Left ventricle myocardium inferior (tissue), 1 donor: ENCODE data around the gene PLXNA2. TPM values are rescaled to one million over a fixed set of nuclear protein-coding genes. Genes with fewer than 3 reads are reported as not detected.

Experiments used
- DNase-seq: peaks from one replicate; pipeline ENCODE4 v3.0.0-alpha.2; 2020
- H3K27ac ChIP-seq: fragments of 200-600 bp; replicated peaks from 2 replicates; pipeline ENCODE4 v1.8.0; 2021
- H3K27me3 ChIP-seq: fragments of 200-600 bp; 2 replicates; pipeline ENCODE4 v1.8.0; 2021; ENCODE audit warnings: low read depth
- H3K36me3 ChIP-seq: fragments of 200-600 bp; 2 replicates; pipeline ENCODE4 v1.8.0; 2021
- H3K4me1 ChIP-seq: fragments of 200-600 bp; 2 replicates; pipeline ENCODE4 v1.8.0; 2021
- H3K4me3 ChIP-seq: fragments of 200-600 bp; 2 replicates; pipeline ENCODE4 v1.8.0; 2021; ENCODE audit warnings: mild to moderate bottlenecking, moderate library complexity
- H3K9me3 ChIP-seq: fragments of 200-600 bp; replicated peaks from 2 replicates; pipeline ENCODE4 v1.8.0; 2021
- CTCF ChIP-seq: fragments of 200-600 bp; IDR thresholded peaks from 2 replicates; pipeline ENCODE4 v1.8.0; 2021; ENCODE audit warnings: antibody characterized with exemption, mild to moderate bottlenecking, borderline replicate concordance
- intact Hi-C: fragments of 100-400 bp; cut with micrococcal nuclease; formaldehyde crosslinking; loops from one replicate; pipeline ENCODE4 v1.11.0; 2022
- total RNA-seq: library from RNA; stranded (reverse); fragmentation: NEBNext Ultra II Directional; extraction: Animal tissue kit (Norgen Biotek cat#: 25700); gene quantifications from one replicate; pipeline ENCODE4 v1.2.1, GENCODE V29; 2021
- donor health status: DM: no; HTN: yes; CAD: no; lungs with severe emphysema.

The PLXNA2 gene
- total RNA-seq, 1 donor from 2014 or later, result 29.1 TPM

- no peak for DNase-seq
- no peaks in the 10 kb centered on the region for H3K36me3 ChIP-seq
- H3K27ac ChIP-seq, result no peak overlapping the region
- H3K4me3 ChIP-seq, result no peak overlapping the region
- H3K4me1 ChIP-seq, result no peaks in the 10 kb centered on the region
- intact Hi-C loops, result no loop called here
- H3K9me3 ChIP-seq, result no peaks in the 10 kb centered on the region
- H3K27me3 ChIP-seq, result no peaks in the 10 kb centered on the region
- no peak for TF ChIP-seq CTCF
Measured at GRCh38 chr1:207977876-207978275, 266.3 kb downstream of the PLXNA2 start.

- intact Hi-C loops, result no loop called here
- Histone ChIP-seq H3K4me3 (no peak overlapping the region), H3K4me1 (no peaks in the 10 kb centered on the region), H3K9me3 (no peaks in the 10 kb centered on the region), H3K36me3 (no peaks in the 10 kb centered on the region), H3K27ac (no peak overlapping the region), H3K27me3 (no peaks in the 10 kb centered on the region)
- no peak for DNase-seq
- no peak for TF ChIP-seq CTCF
Measured at GRCh38 chr1:207973898-207974568, 270.2 kb downstream of the PLXNA2 start.

- no peak overlapping the region for H3K27ac ChIP-seq
- H3K4me1 ChIP-seq, result no peaks in the 10 kb centered on the region
- intact Hi-C loops, result no loop called here
- no peaks in the 10 kb centered on the region for H3K36me3 ChIP-seq
- DNase-seq, result no peak
- H3K27me3 ChIP-seq, result no peaks in the 10 kb centered on the region
- H3K9me3 ChIP-seq, result no peaks in the 10 kb centered on the region
- no peak for TF ChIP-seq CTCF
- no peak overlapping the region for H3K4me3 ChIP-seq
Measured at GRCh38 chr1:207972337-207972736, 271.8 kb downstream of the PLXNA2 start.
